HepG2 (cell line): ENCODE data around the gene COL18A1. TPM values are rescaled to one million over a fixed set of nuclear protein-coding genes. Genes with fewer than 3 reads are reported as not detected.

Experiments
- ATAC-seq: fragments of 200-7000 bp; cut with Tn5 transposase; 3 replicates; pipeline ENCODE4 v1.9.1; 2020; ENCODE audit warnings: mild to moderate bottlenecking, moderate library complexity
- BruUV-seq: library from RNA; stranded (reverse); fragments of 400-500 nt; replicated peaks from 2 replicates; lab custom pipeline; 2021; lab: Mats Ljungman, UMichigan
- CTCF ChIA-PET: fragments of 300-600 bp; formaldehyde crosslinking; extraction: SDS; loops from one replicate; lab custom pipeline; 2021; ENCODE audit warnings: low total read pairs, inconsistent platforms, low intra/inter-chr PET ratio; lab: Yijun Ruan, JAX
- POLR2A ChIA-PET: fragments of 350-600 bp; sonication (Branson Sonifier 250); formaldehyde crosslinking; loops from one replicate; lab custom pipeline; 2020; ENCODE audit warnings: antibody characterized with exemption, inconsistent platforms; lab: Yijun Ruan, JAX
- DNase-seq: peaks from one replicate; pipeline ENCODE4 v3.0.0-alpha.2; 2015; ENCODE audit warnings: low spot score
- FAIRE-seq: peaks from 3 replicates; lab custom pipeline; 2011; peaks lifted over from hg19 to GRCh38; lab: Jason Lieb, UNC
- H2AFZ ChIP-seq: one replicate; pipeline ENCODE4 v1.6.1; 2011; ENCODE audit warnings: low read length, inconsistent platforms
- H3K27ac ChIP-seq: fragments of 300-600 bp; 3 replicates; pipeline ENCODE4 v1.8.0; 2011; ENCODE audit warnings: mixed run types, mild to moderate bottlenecking, mixed read lengths, low read length, inconsistent platforms; ENCODE audit not compliant: insufficient read depth; ENCODE audit errors: extremely low read length
- H3K27me3 ChIP-seq, 2 experiments: fragments of 200-600 bp in 1 of 2; 2 replicates in 1 of 2; 3 replicates in 1 of 2; pipeline versions ENCODE4 v1.6.0 to v1.8.0; 2011; ENCODE audit warnings: low read length in 2 of 2, mild to moderate bottlenecking in 2 of 2, moderate library complexity in 2 of 2, inconsistent platforms in 1 of 2; ENCODE audit not compliant: insufficient read depth in 2 of 2, control insufficient read depth in 1 of 2
- H3K36me3 ChIP-seq, 2 experiments: fragments of 200-600 bp in 1 of 2; replicated peaks in 1 of 2; 2 replicates in 1 of 2; 3 replicates in 1 of 2; pipeline versions ENCODE4 v1.5.1 to v1.8.0; 2011; ENCODE audit warnings: low read length in 2 of 2, inconsistent platforms in 1 of 2; ENCODE audit not compliant: insufficient read depth in 2 of 2, control insufficient read depth in 1 of 2
- H3K4me1 ChIP-seq: 2 replicates; pipeline ENCODE4 v1.5.1; 2012; ENCODE audit warnings: low read length, inconsistent platforms; ENCODE audit not compliant: insufficient read depth
- H3K4me2 ChIP-seq: 2 replicates; pipeline ENCODE4 v1.6.0; 2011; ENCODE audit warnings: low read depth, low read length, inconsistent platforms
- H3K4me3 ChIP-seq, 3 experiments: fragments of 200-600 bp in 1 of 3; sonication (generic), shearing (Covaris generic) in 1 of 3; replicated peaks in 1 of 3; 2 replicates each; pipeline ENCODE4 v1.5.1; 2011 to 2016; ENCODE audit warnings: low read length in 3 of 3, inconsistent platforms in 2 of 3, low read depth in 2 of 3, mild to moderate bottlenecking in 2 of 3, control low read depth in 1 of 3, mixed read lengths in 1 of 3; ENCODE audit not compliant: insufficient read depth in 1 of 3
- H3K79me2 ChIP-seq: one replicate; pipeline ENCODE4 v1.6.1; 2011; ENCODE audit warnings: low read length, inconsistent platforms; ENCODE audit not compliant: insufficient read depth
- H3K9ac ChIP-seq: 2 replicates; pipeline ENCODE4 v1.6.0; 2011; ENCODE audit warnings: mild to moderate bottlenecking, low read depth, low read length, inconsistent platforms; ENCODE audit not compliant: insufficient read depth
- H3K9me3 ChIP-seq: 2 replicates; pipeline ENCODE4 v1.5.1; 2012; ENCODE audit warnings: mild to moderate bottlenecking, low read length
- H4K20me1 ChIP-seq: 2 replicates; pipeline ENCODE4 v1.6.0; 2011; ENCODE audit warnings: inconsistent platforms, mild to moderate bottlenecking, low read length, moderate library complexity; ENCODE audit not compliant: insufficient read depth
- AGO2 ChIP-seq: fragments of 200-400 bp; formaldehyde crosslinking; optimal IDR thresholded peaks from 2 replicates; pipeline ENCODE3; 2017; ENCODE audit warnings: mild to moderate bottlenecking, low read depth, low read length, moderate library complexity
- CENPX ChIP-seq: sonication (generic); formaldehyde crosslinking; IDR thresholded peaks from 2 replicates; pipeline ENCODE4 v1.9.0; 2021; ENCODE audit warnings: mild to moderate bottlenecking, missing genetic modification reagents, moderate library complexity
- MAX ChIP-seq: IDR thresholded peaks from 2 replicates; pipeline ENCODE4 v1.6.1; 2012; ENCODE audit warnings: inconsistent platforms
- ZKSCAN1 ChIP-seq: fragments of 150-350 bp; IDR thresholded peaks from 2 replicates; pipeline ENCODE4 v1.6.1; 2014; ENCODE audit warnings: low read length
- ZNF619 ChIP-seq: sonication (generic); formaldehyde crosslinking; IDR thresholded peaks from 2 replicates; pipeline ENCODE4 v1.4.0; 2020; ENCODE audit warnings: mild to moderate bottlenecking, missing genetic modification reagents
- WGBS: methylation state at CpG from one replicate; pipeline ENCODE4 v1.1.6; 2017; ENCODE audit warnings: low lambda C conversion rate; 5-methylcytosine and 5-hydroxymethylcytosine counted together
- in situ Hi-C: cut with HindIII; loops from 2 replicates; pipeline ENCODE4 v1.10.0; 2017; ENCODE audit warnings: low pct_unique_long_range_greater_than_20kb; ENCODE audit not compliant: extremely low pct_ligation_motif_present
- intact Hi-C: fragments of 100-400 bp; cut with micrococcal nuclease; formaldehyde crosslinking; loops from one replicate; pipeline ENCODE4 v1.10.0; 2022; ENCODE audit not compliant: unreplicated experiment
- polyA plus RNA-seq, 8 experiments: library from polyadenylated mRNA; depleted of rRNA in 3 of 8; stranded (reverse) in 7 of 8; unstranded in 1 of 8; fragments of >200 nt; fragmentation: Illumina TruSeq in 4 of 8; extraction: Trizol in 4 of 8; gene quantifications; 2 replicates each; pipeline versions ENCODE4 v1.2.1 to v1.2.3, GENCODE V29; 2011 to 2016; ENCODE audit warnings: low read depth in 4 of 8, missing spikeins in 1 of 8, mixed read lengths in 1 of 8; ENCODE audit not compliant: insufficient read depth in 1 of 8
- total RNA-seq, 5 experiments: library from RNA; depleted of rRNA; stranded (reverse); fragments of >200 nt; fragmentation: Illumina TruSeq; extraction: Trizol; gene quantifications; 2 replicates each; pipeline ENCODE4 v1.2.3, GENCODE V29; 2016; ENCODE audit warnings: low read depth in 1 of 5
- TF ChIP-seq, protein P1 (sequence below): sonication (generic); formaldehyde crosslinking; IDR thresholded peaks from 2 replicates; pipeline ENCODE4 v1.4.0; 2020; ENCODE audit warnings: missing genetic modification reagents

The COL18A1 gene
- total and polyA plus RNA-seq, 2 of the 13 experiments (the other 11 are each of a cell fraction or from before 2014, with no cell fraction given) = 79.0 to 102 TPM

DNA sequence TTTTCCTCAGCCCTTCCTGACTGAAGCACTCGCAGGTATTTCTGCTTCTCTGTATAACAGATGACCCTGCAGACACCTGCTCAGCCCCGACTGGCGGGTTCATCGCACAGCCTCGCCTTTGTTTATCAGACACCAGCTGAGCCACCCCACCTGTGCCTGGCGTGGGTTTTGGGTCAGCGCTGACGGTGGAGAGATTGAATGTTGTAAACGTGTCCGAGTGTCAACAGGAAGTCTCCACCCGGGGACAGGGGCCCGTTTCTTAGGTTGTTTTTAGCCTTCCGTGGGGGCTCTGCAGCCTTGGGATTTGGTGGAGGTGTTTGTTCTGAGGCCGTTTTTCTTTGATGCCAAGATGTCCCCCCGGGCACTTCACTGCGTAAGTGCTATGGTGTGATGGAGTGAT lies 60.1 kb downstream of the COL18A1 start:
- in situ Hi-C loops = no loop called here
- H3K4me1 ChIP-seq = peaks cover 74% of the 10 kb centered on the region
- no peak overlapping the region for H3K4me2 ChIP-seq
- WGBS = 92% methylated on average over 16 of the region's 16 CpGs
- POLR2A ChIA-PET = no interaction called here
- H3K4me3 ChIP-seq = no peak overlapping the region
- CTCF ChIA-PET = no interaction called here
- no peaks in the 10 kb centered on the region for H3K27me3 ChIP-seq
- H3K27ac ChIP-seq = no peak overlapping the region
- DNase-seq (no peak), FAIRE-seq (no peak), ATAC-seq (no peak)
- peaks cover 5 to 26% of the 10 kb centered on the region in 2 experiments for H3K36me3 ChIP-seq
- no peak overlapping the region for H3K9ac ChIP-seq
- BruUV-seq = no TSS peak
- intact Hi-C loops = no loop called here
- no peaks in the 10 kb centered on the region for H4K20me1 ChIP-seq
- TF ChIP-seq MAX = no peak
- no peak for TF ChIP-seq ZNF619 (CRISPR knock-in tag)
- TF ChIP-seq, protein P1, sequence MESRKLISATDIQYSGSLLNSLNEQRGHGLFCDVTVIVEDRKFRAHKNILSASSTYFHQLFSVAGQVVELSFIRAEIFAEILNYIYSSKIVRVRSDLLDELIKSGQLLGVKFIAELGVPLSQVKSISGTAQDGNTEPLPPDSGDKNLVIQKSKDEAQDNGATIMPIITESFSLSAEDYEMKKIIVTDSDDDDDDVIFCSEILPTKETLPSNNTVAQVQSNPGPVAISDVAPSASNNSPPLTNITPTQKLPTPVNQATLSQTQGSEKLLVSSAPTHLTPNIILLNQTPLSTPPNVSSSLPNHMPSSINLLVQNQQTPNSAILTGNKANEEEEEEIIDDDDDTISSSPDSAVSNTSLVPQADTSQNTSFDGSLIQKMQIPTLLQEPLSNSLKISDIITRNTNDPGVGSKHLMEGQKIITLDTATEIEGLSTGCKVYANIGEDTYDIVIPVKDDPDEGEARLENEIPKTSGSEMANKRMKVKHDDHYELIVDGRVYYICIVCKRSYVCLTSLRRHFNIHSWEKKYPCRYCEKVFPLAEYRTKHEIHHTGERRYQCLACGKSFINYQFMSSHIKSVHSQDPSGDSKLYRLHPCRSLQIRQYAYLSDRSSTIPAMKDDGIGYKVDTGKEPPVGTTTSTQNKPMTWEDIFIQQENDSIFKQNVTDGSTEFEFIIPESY = peak; percentile 34; the same call in 1 of the 2 replicates
- no peak for TF ChIP-seq ZKSCAN1
- peaks cover 24% of the 10 kb centered on the region for H3K79me2 ChIP-seq
- no peak overlapping the region for H2AFZ ChIP-seq
- H3K9me3 ChIP-seq = peaks cover 15% of the 10 kb centered on the region

- peak; percentile 30 for TF ChIP-seq AGO2
- no peak for TF ChIP-seq CENPX (CRISPR knock-in tag)
These were observed 60.8 kb downstream of the COL18A1 start for GRCh38 chr21:45465611-45466329.

More at GRCh38 chr21:45465611-45466329, 60.8 kb downstream of the COL18A1 start:
- ATAC-seq (no peak), FAIRE-seq (no peak), DNase-seq (no peak)
- H3K27me3 ChIP-seq = no peaks in the 10 kb centered on the region
- peaks cover 74% of the 10 kb centered on the region for H3K4me1 ChIP-seq
- peaks cover 4 to 20% of the 10 kb centered on the region in 2 experiments; a peak in 3 of 5 replicates for H3K36me3 ChIP-seq
- no peak overlapping the region for H3K27ac ChIP-seq
- no peak overlapping the region for H3K4me3 ChIP-seq
- peaks cover 23% of the 10 kb centered on the region for H3K79me2 ChIP-seq
- in situ Hi-C loops (no loop called here), intact Hi-C loops (no loop called here)
- 97% methylated on average over 15 of the region's 27 CpGs for WGBS
- H2AFZ ChIP-seq = no peak overlapping the region
- H3K9ac ChIP-seq = no peak overlapping the region
- no peaks in the 10 kb centered on the region for H4K20me1 ChIP-seq
- H3K9me3 ChIP-seq = peaks cover 11% of the 10 kb centered on the region
- POLR2A ChIA-PET = no interaction called here
- BruUV-seq = no TSS peak
- CTCF ChIA-PET = no interaction called here
- no peak overlapping the region for H3K4me2 ChIP-seq
